PC-9 (cell line): ENCODE data around the gene GIGYF2. TPM values are rescaled to one million over a fixed set of nuclear protein-coding genes. Genes with fewer than 3 reads are reported as not detected.
"Not testable (repeated sequence)": the region's sequence is repeated elsewhere in the genome, so short reads cannot be mapped to it uniquely, and the experiment has no call there.

ENCODE experiments used
- BruUV-seq: library from RNA; stranded (reverse); fragments of 400-500 nt; replicated peaks from 2 replicates; lab custom pipeline; 2021; lab: Mats Ljungman, UMichigan
- CTCF ChIA-PET: fragments of 300-600 bp; sonication (Branson Sonifier 250); formaldehyde crosslinking; loops from one replicate; lab custom pipeline; 2022; ENCODE audit warnings: antibody characterized with exemption; lab: Charles Lee
- POLR2A ChIA-PET: fragments of 300-600 bp; sonication (Branson Sonifier 250); formaldehyde crosslinking; loops from one replicate; lab custom pipeline; 2022; ENCODE audit warnings: antibody characterized with exemption; ENCODE audit not compliant: unreplicated experiment; lab: Charles Lee
- DNase-seq, 2 experiments: peaks; one replicate each; pipeline versions ENCODE4 v3.0.0 to v3.0.0-alpha.2; 2015 to 2022; ENCODE audit warnings: mixed read lengths in 1 of 2
- H2AFZ ChIP-seq: fragments of 200-600 bp; sonication (generic); 2 replicates; pipeline ENCODE4 v1.8.1; 2017; ENCODE audit warnings: antibody characterized with exemption
- H3F3A ChIP-seq: fragments of 200-600 bp; sonication (generic); 2 replicates; pipeline ENCODE4 v1.8.1; 2017; ENCODE audit warnings: antibody characterized with exemption, mild to moderate bottlenecking, low read depth; ENCODE audit not compliant: insufficient read depth
- H3K27ac ChIP-seq: fragments of 200-600 bp; sonication (generic); 2 replicates; pipeline ENCODE4 v1.6.1; 2016; ENCODE audit warnings: mixed run types
- H3K27me3 ChIP-seq: fragments of 200-600 bp; sonication (generic); 2 replicates; pipeline ENCODE4 v1.6.1; 2016; ENCODE audit warnings: low read depth, mixed run types; ENCODE audit not compliant: insufficient read depth
- H3K36me3 ChIP-seq: fragments of 200-600 bp; sonication (generic); 2 replicates; pipeline ENCODE4 v1.6.1; 2016; ENCODE audit warnings: low read depth, mixed run types
- H3K4me1 ChIP-seq: fragments of 200-600 bp; sonication (generic); replicated peaks from 2 replicates; pipeline ENCODE4 v1.6.1; 2016; ENCODE audit warnings: mixed run types; ENCODE audit not compliant: insufficient read depth
- H3K4me2 ChIP-seq: fragments of 200-600 bp; sonication (generic); 2 replicates; pipeline ENCODE4 v1.6.1; 2017; ENCODE audit warnings: mixed run types
- H3K4me3 ChIP-seq: fragments of 200-600 bp; sonication (generic); 2 replicates; pipeline ENCODE4 v1.6.1; 2016; ENCODE audit warnings: mixed run types
- H3K79me2 ChIP-seq: fragments of 200-600 bp; sonication (generic); 2 replicates; pipeline ENCODE4 v1.6.1; 2017; ENCODE audit warnings: low read depth, mixed run types
- H3K9me2 ChIP-seq: fragments of 200-600 bp; sonication (generic); 2 replicates; pipeline ENCODE4 v1.8.1; 2017; ENCODE audit warnings: mild to moderate bottlenecking; ENCODE audit not compliant: insufficient read depth
- H3K9me3 ChIP-seq: fragments of 200-600 bp; sonication (generic); 2 replicates; pipeline ENCODE4 v1.8.1; 2016; ENCODE audit warnings: low read depth; ENCODE audit not compliant: insufficient read depth
- H4K20me1 ChIP-seq: fragments of 200-600 bp; sonication (generic); 2 replicates; pipeline ENCODE4 v1.8.1; 2017; ENCODE audit not compliant: insufficient read depth
- EZH2 ChIP-seq: fragments of 200-600 bp; sonication (generic); IDR thresholded peaks from 2 replicates; pipeline ENCODE4 v1.8.0; 2017; ENCODE audit warnings: antibody characterized with exemption, low read depth
- intact Hi-C: fragments of 100-400 bp; cut with micrococcal nuclease; formaldehyde crosslinking; loops from one replicate; pipeline ENCODE4 v1.10.0; 2022; ENCODE audit not compliant: unreplicated experiment
- total RNA-seq: library from RNA; stranded (reverse); gene quantifications from 2 replicates; pipeline ENCODE4 v1.2.3, GENCODE V29; 2021
- TF ChIP-seq, protein P1 (sequence below): fragments of 200-600 bp; sonication (generic); conservative IDR thresholded peaks from 2 replicates; pipeline ENCODE4 v1.6.1; 2017; ENCODE audit warnings: mixed run types, antibody characterized with exemption, mild to moderate bottlenecking, moderate library complexity

GIGYF2 gene
- total RNA-seq, 1 experiment from 2014 or later = 86.4 TPM

DNA sequence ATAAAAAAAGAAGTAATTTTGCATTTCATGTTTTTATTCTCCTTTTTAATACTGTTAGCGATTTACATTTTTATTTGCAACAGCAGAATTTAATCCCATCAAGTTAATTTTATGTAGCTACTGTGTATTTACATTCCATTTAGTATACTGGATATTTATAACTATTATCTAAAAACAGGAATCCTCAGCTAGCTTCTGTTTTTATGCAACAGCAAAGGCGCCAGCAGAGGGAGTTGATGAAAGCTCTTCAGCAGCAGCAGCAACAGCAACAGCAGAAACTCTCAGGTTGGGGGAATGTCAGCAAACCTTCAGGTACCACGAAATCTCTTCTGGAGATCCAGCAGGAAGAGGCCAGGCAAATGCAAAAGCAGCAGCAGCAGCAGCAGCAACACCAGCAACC lies 146.7 kb downstream of the GIGYF2 start:
- intact Hi-C loops = no loop called here
- no peaks in the 10 kb centered on the region for H3K27me3 ChIP-seq
- H3F3A ChIP-seq = peaks cover 17% of the 10 kb centered on the region; the same call in 1 of the 2 replicates
- no peaks in the 10 kb centered on the region for H3K9me3 ChIP-seq
- TF ChIP-seq, protein P1, sequence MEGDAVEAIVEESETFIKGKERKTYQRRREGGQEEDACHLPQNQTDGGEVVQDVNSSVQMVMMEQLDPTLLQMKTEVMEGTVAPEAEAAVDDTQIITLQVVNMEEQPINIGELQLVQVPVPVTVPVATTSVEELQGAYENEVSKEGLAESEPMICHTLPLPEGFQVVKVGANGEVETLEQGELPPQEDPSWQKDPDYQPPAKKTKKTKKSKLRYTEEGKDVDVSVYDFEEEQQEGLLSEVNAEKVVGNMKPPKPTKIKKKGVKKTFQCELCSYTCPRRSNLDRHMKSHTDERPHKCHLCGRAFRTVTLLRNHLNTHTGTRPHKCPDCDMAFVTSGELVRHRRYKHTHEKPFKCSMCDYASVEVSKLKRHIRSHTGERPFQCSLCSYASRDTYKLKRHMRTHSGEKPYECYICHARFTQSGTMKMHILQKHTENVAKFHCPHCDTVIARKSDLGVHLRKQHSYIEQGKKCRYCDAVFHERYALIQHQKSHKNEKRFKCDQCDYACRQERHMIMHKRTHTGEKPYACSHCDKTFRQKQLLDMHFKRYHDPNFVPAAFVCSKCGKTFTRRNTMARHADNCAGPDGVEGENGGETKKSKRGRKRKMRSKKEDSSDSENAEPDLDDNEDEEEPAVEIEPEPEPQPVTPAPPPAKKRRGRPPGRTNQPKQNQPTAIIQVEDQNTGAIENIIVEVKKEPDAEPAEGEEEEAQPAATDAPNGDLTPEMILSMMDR = peak; percentile 28
- no peak for TF ChIP-seq EZH2
- ChIA-PET CTCF (no interaction called here), POLR2A (no interaction called here)
- no peaks in the 10 kb centered on the region for H3K79me2 ChIP-seq
- H3K36me3 ChIP-seq = peaks cover 65% of the 10 kb centered on the region
- no peaks in the 10 kb centered on the region; the same call in 1 of the 2 replicates for H4K20me1 ChIP-seq
- no peak for DNase-seq
- H3K27ac ChIP-seq = no peak overlapping the region
- no TSS peak for BruUV-seq
- H2AFZ ChIP-seq = no peak overlapping the region
- H3K4me1 ChIP-seq = peaks cover 5% of the 10 kb centered on the region
- H3K9me2 ChIP-seq = no peaks in the 10 kb centered on the region
- H3K4me3 ChIP-seq = no peak overlapping the region
- no peak overlapping the region for H3K4me2 ChIP-seq

DNA sequence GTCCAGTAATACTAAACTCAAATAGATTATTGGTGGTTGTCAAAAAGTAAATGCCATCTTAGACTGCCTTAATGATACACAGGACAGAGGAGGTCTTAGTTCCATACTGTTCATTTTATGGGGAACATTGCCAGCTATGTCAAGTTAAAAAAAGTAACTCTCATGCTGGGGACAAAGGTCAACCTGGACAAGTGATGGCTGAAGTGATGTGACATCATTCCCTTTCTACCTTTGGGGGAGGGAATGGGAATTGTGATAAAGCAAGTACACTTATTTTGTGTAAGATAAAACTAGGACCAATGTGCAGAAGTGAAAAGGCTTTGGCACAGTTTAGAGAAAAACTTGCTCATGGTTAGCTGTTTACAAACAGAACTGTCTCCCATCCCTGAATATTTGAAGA lies 148.9 kb downstream of the GIGYF2 start:
- ChIA-PET POLR2A (interaction anchor here (0.6 kb wide), 1 partner anchor 576 kb away, joined by 5 read pairs; no protein-coding TSS in a partner anchor), CTCF (no interaction called here)
- no peaks in the 10 kb centered on the region for H4K20me1 ChIP-seq
- no peak overlapping the region for H3K4me3 ChIP-seq
- peaks cover 5% of the 10 kb centered on the region; the same call in 1 of the 2 replicates for H3F3A ChIP-seq
- no peak overlapping the region for H3K4me2 ChIP-seq
- no peak for DNase-seq
- no peaks in the 10 kb centered on the region for H3K4me1 ChIP-seq
- no peaks in the 10 kb centered on the region for H3K9me3 ChIP-seq
- peaks cover 68% of the 10 kb centered on the region for H3K36me3 ChIP-seq
- no peaks in the 10 kb centered on the region for H3K9me2 ChIP-seq
- no peaks in the 10 kb centered on the region for H3K27me3 ChIP-seq
- no peak overlapping the region for H2AFZ ChIP-seq
- TF ChIP-seq, protein P1 = no peak
- no peak for TF ChIP-seq EZH2
- no peak overlapping the region for H3K27ac ChIP-seq
- no peaks in the 10 kb centered on the region for H3K79me2 ChIP-seq
- BruUV-seq = no TSS peak
- intact Hi-C loops = no loop called here

DNA sequence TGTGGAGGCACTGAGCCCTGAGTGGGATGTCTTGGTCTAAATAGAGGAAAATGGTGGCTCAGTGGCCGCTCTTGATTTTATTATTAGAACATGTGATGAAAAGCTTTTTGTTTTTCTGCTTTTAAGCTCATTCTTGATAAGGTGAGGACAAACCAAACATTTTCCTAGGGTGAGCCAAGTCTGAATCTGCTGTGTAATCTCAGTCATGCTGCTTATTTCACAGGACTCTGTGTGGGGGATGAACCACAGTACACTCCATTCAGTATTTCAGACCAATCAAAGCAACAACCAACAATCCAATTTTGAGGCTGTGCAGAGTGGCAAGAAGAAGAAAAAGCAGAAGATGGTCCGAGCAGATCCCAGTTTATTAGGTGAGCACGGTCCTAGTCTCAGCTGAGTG lies 152.9 kb downstream of the GIGYF2 start:
- intact Hi-C loops = loop anchor here (5.0 to 10.0 kb wide), 3 partner anchors 505 to 982 kb away; partner anchors contain the start of gene DGKD
- no peak for TF ChIP-seq EZH2
- TF ChIP-seq, protein P1 = no peak
- H4K20me1 ChIP-seq = no peaks in the 10 kb centered on the region
- H3K4me1 ChIP-seq = peaks cover 25% of the 10 kb centered on the region
- no peaks in the 10 kb centered on the region for H3K9me2 ChIP-seq
- no peak overlapping the region for H3K4me3 ChIP-seq
- no peak for DNase-seq
- no peaks in the 10 kb centered on the region for H3K27me3 ChIP-seq
- BruUV-seq = no TSS peak
- no peak overlapping the region for H3K27ac ChIP-seq
- POLR2A ChIA-PET = interaction anchor here (0.5 kb wide), 1 partner anchor 420 kb away, joined by 7 read pairs; no protein-coding TSS in a partner anchor
- H2AFZ ChIP-seq = no peak overlapping the region
- CTCF ChIA-PET = no interaction called here
- H3K79me2 ChIP-seq = no peaks in the 10 kb centered on the region
- no peak overlapping the region for H3K4me2 ChIP-seq
- peaks cover 57% of the 10 kb centered on the region for H3K36me3 ChIP-seq
- peaks cover 25% of the 10 kb centered on the region for H3F3A ChIP-seq
- no peaks in the 10 kb centered on the region for H3K9me3 ChIP-seq

DNA sequence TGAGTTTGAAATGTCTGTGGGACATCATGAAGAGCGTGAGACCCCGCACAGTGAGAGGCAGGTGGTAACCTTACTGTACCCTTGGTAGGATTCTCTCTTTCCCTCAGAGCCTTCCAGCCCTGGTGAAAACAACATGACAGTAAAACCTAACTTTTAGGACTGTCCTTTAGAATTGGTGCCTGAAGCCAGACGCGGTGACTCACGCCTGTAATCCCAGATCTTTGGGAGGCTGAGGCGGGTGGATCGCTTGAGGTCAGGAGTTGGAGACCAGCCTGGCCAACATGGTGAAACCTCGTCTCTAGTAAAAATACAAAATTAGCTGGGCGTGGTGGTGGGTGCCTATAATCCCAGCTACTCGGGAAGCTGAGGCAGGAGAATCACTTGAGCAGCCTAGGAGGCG lies 154.9 kb downstream of the GIGYF2 start:
- DNase-seq, H3K9me3 ChIP-seq, H3K4me2 ChIP-seq, POLR2A ChIA-PET, H3K9me2 ChIP-seq, H4K20me1 ChIP-seq, H3K27ac ChIP-seq, H3K4me3 ChIP-seq, H2AFZ ChIP-seq, H3K27me3 ChIP-seq, BruUV-seq, H3K79me2 ChIP-seq: not testable (repeated sequence)
- Histone ChIP-seq H3F3A (peaks cover 44% of the 10 kb centered on the region), H3K36me3 (peaks cover 57% of the 10 kb centered on the region), H3K4me1 (peaks cover 45% of the 10 kb centered on the region)
- intact Hi-C loops = loop anchor here (5.0 to 10.0 kb wide), 3 partner anchors 503 to 980 kb away; partner anchors contain the start of gene DGKD
- CTCF ChIA-PET = interaction anchor here (0.9 to 1.2 kb wide), 2 partner anchors 207 to 399 kb away, joined by 3 to 4 read pairs; partner anchors contain the start of gene ATG16L1
